DND-41 (cell line): ENCODE data around the gene DACT1.

ENCODE experiments used
- ATAC-seq: fragments of 200-7000 bp; cut with Tn5 transposase; 3 replicates; pipeline ENCODE4 v1.9.1; 2021; ENCODE audit warnings: low read depth; ENCODE audit not compliant: insufficient read depth
- DNase-seq: peaks from one replicate; pipeline ENCODE4 v3.0.0-alpha.2; 2020
- H2AFZ ChIP-seq: 2 replicates; pipeline ENCODE4 v1.6.0; 2012; ENCODE audit warnings: low read depth, low read length
- H3K27ac ChIP-seq: 2 replicates; pipeline ENCODE4 v1.5.1; 2012; ENCODE audit warnings: low read length, inconsistent platforms
- H3K27me3 ChIP-seq: fragments of 200-600 bp; sonication (generic); 2 replicates; pipeline ENCODE4 v1.6.0; 2012; ENCODE audit warnings: low read length, mild to moderate bottlenecking, inconsistent platforms; ENCODE audit not compliant: insufficient read depth, poor library complexity
- H3K36me3 ChIP-seq: 2 replicates; pipeline ENCODE4 v1.5.1; 2012; ENCODE audit warnings: low read length, inconsistent platforms; ENCODE audit not compliant: insufficient read depth
- H3K4me1 ChIP-seq: 2 replicates; pipeline ENCODE4 v1.5.1; 2012; ENCODE audit warnings: mild to moderate bottlenecking, low read length; ENCODE audit not compliant: insufficient read depth
- H3K4me2 ChIP-seq: 2 replicates; pipeline ENCODE4 v1.6.0; 2012; ENCODE audit warnings: mild to moderate bottlenecking, moderate library complexity, low read length, inconsistent platforms; ENCODE audit not compliant: insufficient read depth
- H3K4me3 ChIP-seq, 2 experiments: fragments of 200-600 bp in 1 of 2; shearing (Covaris generic) in 1 of 2; 2 replicates each; pipeline ENCODE4 v1.5.1; 2012 to 2016; ENCODE audit warnings: inconsistent platforms in 2 of 2, low read length in 2 of 2, mild to moderate bottlenecking in 2 of 2, low read depth in 1 of 2, moderate library complexity in 1 of 2
- H3K79me2 ChIP-seq: 2 replicates; pipeline ENCODE4 v1.6.0; 2012; ENCODE audit warnings: low read length, inconsistent platforms; ENCODE audit not compliant: insufficient read depth
- H3K9ac ChIP-seq: 2 replicates; pipeline ENCODE4 v1.6.0; 2012; ENCODE audit warnings: low read depth, mild to moderate bottlenecking, inconsistent platforms, low read length, moderate library complexity
- H3K9me3 ChIP-seq: 2 replicates; pipeline ENCODE4 v1.5.1; 2012; ENCODE audit warnings: low read length, moderate library complexity, mild to moderate bottlenecking, inconsistent platforms; ENCODE audit not compliant: insufficient read depth, severe bottlenecking
- H4K20me1 ChIP-seq: 2 replicates; pipeline ENCODE4 v1.6.0; 2012; ENCODE audit warnings: low read length; ENCODE audit not compliant: insufficient read depth
- EZH2 ChIP-seq: IDR thresholded peaks from 3 replicates; pipeline ENCODE4 v1.6.1; 2012; ENCODE audit warnings: borderline replicate concordance, low read depth, mild to moderate bottlenecking, moderate library complexity, low read length, inconsistent platforms; ENCODE audit not compliant: severe bottlenecking
- TF ChIP-seq, protein P1 (sequence below): IDR thresholded peaks from 2 replicates; pipeline ENCODE4 v1.5.1; 2012; ENCODE audit warnings: borderline replicate concordance, low read length, moderate library complexity, mild to moderate bottlenecking; ENCODE audit not compliant: poor library complexity, severe bottlenecking; ENCODE audit errors: extremely low read depth

Gene DACT1

GRCh38 chr14:58629281-58629680 lies 8.5 kb upstream of the DACT1 start:
- ATAC-seq = no peak

GRCh38 chr14:58631732-58632131 lies 6.0 kb upstream of the DACT1 start:
- no peak overlapping the region for H3K9ac ChIP-seq
- no peaks in the 10 kb centered on the region for H3K79me2 ChIP-seq
- DNase-seq (no peak), ATAC-seq (no peak)
- H3K4me2 ChIP-seq = no peak overlapping the region
- no peaks in the 10 kb centered on the region for H3K4me1 ChIP-seq
- no peak overlapping the region for H3K27ac ChIP-seq
- H3K9me3 ChIP-seq = no peaks in the 10 kb centered on the region
- TF ChIP-seq, protein P1, sequence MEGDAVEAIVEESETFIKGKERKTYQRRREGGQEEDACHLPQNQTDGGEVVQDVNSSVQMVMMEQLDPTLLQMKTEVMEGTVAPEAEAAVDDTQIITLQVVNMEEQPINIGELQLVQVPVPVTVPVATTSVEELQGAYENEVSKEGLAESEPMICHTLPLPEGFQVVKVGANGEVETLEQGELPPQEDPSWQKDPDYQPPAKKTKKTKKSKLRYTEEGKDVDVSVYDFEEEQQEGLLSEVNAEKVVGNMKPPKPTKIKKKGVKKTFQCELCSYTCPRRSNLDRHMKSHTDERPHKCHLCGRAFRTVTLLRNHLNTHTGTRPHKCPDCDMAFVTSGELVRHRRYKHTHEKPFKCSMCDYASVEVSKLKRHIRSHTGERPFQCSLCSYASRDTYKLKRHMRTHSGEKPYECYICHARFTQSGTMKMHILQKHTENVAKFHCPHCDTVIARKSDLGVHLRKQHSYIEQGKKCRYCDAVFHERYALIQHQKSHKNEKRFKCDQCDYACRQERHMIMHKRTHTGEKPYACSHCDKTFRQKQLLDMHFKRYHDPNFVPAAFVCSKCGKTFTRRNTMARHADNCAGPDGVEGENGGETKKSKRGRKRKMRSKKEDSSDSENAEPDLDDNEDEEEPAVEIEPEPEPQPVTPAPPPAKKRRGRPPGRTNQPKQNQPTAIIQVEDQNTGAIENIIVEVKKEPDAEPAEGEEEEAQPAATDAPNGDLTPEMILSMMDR = no peak
- no peak for TF ChIP-seq EZH2
- H3K36me3 ChIP-seq = no peaks in the 10 kb centered on the region
- H3K27me3 ChIP-seq = peaks cover 7% of the 10 kb centered on the region
- H3K4me3 ChIP-seq = no peak overlapping the region
- H2AFZ ChIP-seq = no peak overlapping the region
- H4K20me1 ChIP-seq = no peaks in the 10 kb centered on the region

More at GRCh38 chr14:58629281-58629680, 8.5 kb upstream of the DACT1 start:
- TF ChIP-seq EZH2 = no peak
- TF ChIP-seq, protein P1 = no peak
- H3K4me2 ChIP-seq = no peak overlapping the region
- H3K27me3 ChIP-seq = peaks cover 7% of the 10 kb centered on the region
- DNase-seq = no peak
- H4K20me1 ChIP-seq = no peaks in the 10 kb centered on the region
- no peaks in the 10 kb centered on the region for H3K4me1 ChIP-seq
- H3K4me3 ChIP-seq = no peak overlapping the region
- H3K27ac ChIP-seq = no peak overlapping the region
- no peaks in the 10 kb centered on the region for H3K79me2 ChIP-seq
- H2AFZ ChIP-seq = no peak overlapping the region
- H3K9ac ChIP-seq = no peak overlapping the region
- no peaks in the 10 kb centered on the region for H3K9me3 ChIP-seq
- H3K36me3 ChIP-seq = no peaks in the 10 kb centered on the region

DNA sequence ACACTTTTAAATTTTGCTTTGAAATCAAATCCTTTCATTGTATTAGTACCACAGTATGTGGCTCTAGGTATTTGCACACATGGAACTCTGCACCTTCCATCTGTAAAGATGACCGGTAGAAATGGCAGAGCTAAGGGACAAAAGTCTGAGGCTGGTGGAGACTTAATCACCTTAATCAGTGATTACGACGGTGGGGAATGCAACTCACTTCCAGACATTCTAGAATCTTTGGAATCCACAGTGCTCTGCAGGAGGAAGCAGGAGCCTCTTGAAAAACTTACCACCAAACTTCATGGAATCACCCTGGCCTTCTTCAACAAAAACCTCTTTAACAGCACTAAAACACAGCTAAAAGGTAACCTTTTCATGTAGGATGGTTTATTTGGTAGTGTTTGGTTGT lies 3.9 kb upstream of the DACT1 start:
- no peak for ATAC-seq
- no peaks in the 10 kb centered on the region for H4K20me1 ChIP-seq
- TF ChIP-seq, protein P1 = no peak
- no peak for TF ChIP-seq EZH2
- H3K4me2 ChIP-seq = no peak overlapping the region
- H3K27ac ChIP-seq = no peak overlapping the region
- H3K36me3 ChIP-seq = no peaks in the 10 kb centered on the region
- H3K4me1 ChIP-seq = no peaks in the 10 kb centered on the region
- H3K4me3 ChIP-seq = no peak overlapping the region
- no peak overlapping the region for H3K9ac ChIP-seq
- no peaks in the 10 kb centered on the region for H3K79me2 ChIP-seq
- peaks cover 7% of the 10 kb centered on the region for H3K27me3 ChIP-seq
- DNase-seq = no peak
- no peak overlapping the region for H2AFZ ChIP-seq
- H3K9me3 ChIP-seq = no peaks in the 10 kb centered on the region
